A549 (cell line): ENCODE results near the gene MRPL36. TPM values are rescaled to one million over a fixed set of nuclear protein-coding genes. Genes with fewer than 3 reads are reported as not detected.

Source experiments
- ATAC-seq, 2 experiments: fragments of 200-7000 bp in 1 of 2; fragments of >200 bp in 1 of 2; cut with Nextera tagmentation in 1 of 2; cut with Tn5 transposase in 1 of 2; 3 replicates each; pipeline versions ENCODE4 v1.8.0 to v1.9.1; 2018 to 2020; ENCODE audit warnings: mild to moderate bottlenecking in 1 of 2, moderate library complexity in 1 of 2
- CTCF ChIA-PET: fragments of 300-600 bp; sonication (Branson Sonifier 250); formaldehyde crosslinking; extraction: SDS; loops from one replicate; lab custom pipeline; 2021; ENCODE audit warnings: antibody characterized with exemption, inconsistent platforms; lab: Yijun Ruan, JAX
- POLR2A ChIA-PET: fragments of 350-600 bp; formaldehyde crosslinking; extraction: SDS; loops from one replicate; lab custom pipeline; 2021; ENCODE audit warnings: antibody characterized with exemption, inconsistent platforms; lab: Yijun Ruan, JAX
- DNase-seq, 2 experiments: peaks; one replicate each; pipeline versions ENCODE4 v3.0.0 to v3.0.0-alpha.2; 2011 to 2016; ENCODE audit warnings: low read depth in 1 of 2, low spot score in 1 of 2
- FAIRE-seq: peaks from 2 replicates; lab custom pipeline; 2011; peaks lifted over from hg19 to GRCh38; lab: Jason Lieb, UNC
- H3K27ac ChIP-seq, 2 experiments: fragments of >200 bp; sonication (Bioruptor Twin); formaldehyde crosslinking; 3 replicates each; pipeline ENCODE4 v1.5.1; 2016 to 2017
- H3K4me1 ChIP-seq: fragments of >200 bp; sonication (Bioruptor Twin); formaldehyde crosslinking; 3 replicates; pipeline ENCODE4 v1.6.1; 2016
- H3K4me2 ChIP-seq: fragments of >200 bp; sonication (Bioruptor Twin); formaldehyde crosslinking; 3 replicates; pipeline ENCODE4 v1.6.1; 2016
- H3K4me3 ChIP-seq: fragments of >200 bp; sonication (Bioruptor Twin); formaldehyde crosslinking; 3 replicates; pipeline ENCODE4 v1.5.1; 2016
- H3K9me3 ChIP-seq: fragments of >200 bp; sonication (Bioruptor Twin); formaldehyde crosslinking; 3 replicates; pipeline ENCODE4 v1.6.1; 2016
- BCL3 ChIP-seq: fragments of >200 bp; sonication (Bioruptor Twin); formaldehyde crosslinking; IDR thresholded peaks from 3 replicates; pipeline ENCODE4 v1.6.1; 2016
- CBX8 ChIP-seq: fragments of 200-600 bp; sonication (generic); IDR thresholded peaks from 2 replicates; pipeline ENCODE4 v1.6.1; 2016
- CHD4 ChIP-seq: fragments of 200-600 bp; sonication (generic); IDR thresholded peaks from 2 replicates; pipeline ENCODE4 v1.6.1; 2016; ENCODE audit warnings: antibody characterized with exemption, mild to moderate bottlenecking, borderline replicate concordance
- E2F6 ChIP-seq: IDR thresholded peaks from 2 replicates; pipeline ENCODE4 v1.6.1; 2012; ENCODE audit warnings: low read depth, borderline replicate concordance
- ELK1 ChIP-seq: fragments of 150-350 bp; IDR thresholded peaks from 2 replicates; pipeline ENCODE4 v1.6.1; 2014; ENCODE audit warnings: low read depth, mild to moderate bottlenecking, low read length
- ESRRA ChIP-seq: fragments of 150-350 bp; IDR thresholded peaks from 2 replicates; pipeline ENCODE4 v1.6.1; 2014; ENCODE audit warnings: mild to moderate bottlenecking, low read length, borderline replicate concordance
- FOSB ChIP-seq: fragments of 250-450 bp; sonication (Bioruptor Pico); IDR thresholded peaks from 2 replicates; pipeline ENCODE4 v1.5.0; 2020; ENCODE audit warnings: mild to moderate bottlenecking, moderate library complexity
- FOXS1 ChIP-seq: fragments of 250-450 bp; sonication (Bioruptor Pico); IDR thresholded peaks from 2 replicates; pipeline ENCODE4 v1.5.0; 2020; ENCODE audit warnings: mild to moderate bottlenecking, moderate library complexity
- GATA3 ChIP-seq: IDR thresholded peaks from 2 replicates; pipeline ENCODE4 v1.6.1; 2012; ENCODE audit warnings: borderline replicate concordance
- HES2 ChIP-seq: fragments of >200 bp; sonication (Bioruptor Twin); formaldehyde crosslinking; IDR thresholded peaks from 2 replicates; pipeline ENCODE4 v1.6.1; 2016
- HOXA7 ChIP-seq: fragments of 250-450 bp; sonication (Bioruptor Pico); IDR thresholded peaks from 2 replicates; pipeline ENCODE4 v1.5.0; 2020; ENCODE audit warnings: mild to moderate bottlenecking, moderate library complexity
- MAZ ChIP-seq: fragments of 150-350 bp; IDR thresholded peaks from 2 replicates; pipeline ENCODE4 v1.6.1; 2014; ENCODE audit warnings: antibody characterized with exemption, low read depth, low read length, borderline replicate concordance
- MYC ChIP-seq: IDR thresholded peaks from 2 replicates; pipeline ENCODE4 v1.6.1; 2012; ENCODE audit warnings: mild to moderate bottlenecking, inconsistent platforms, low read length, improper control_type of control experiment, borderline replicate concordance
- NPAS2 ChIP-seq: fragments of 250-450 bp; sonication (Bioruptor Pico); IDR thresholded peaks from 2 replicates; pipeline ENCODE4 v1.8.0; 2022; ENCODE audit warnings: mild to moderate bottlenecking, moderate library complexity, borderline replicate concordance
- NR3C1 ChIP-seq: fragments of >200 bp; sonication (Bioruptor Twin); formaldehyde crosslinking; IDR thresholded peaks from 3 replicates; pipeline ENCODE4 v1.6.1; 2017
- PHF8 ChIP-seq: fragments of 200-600 bp; sonication (generic); IDR thresholded peaks from 2 replicates; pipeline ENCODE4 v1.6.1; 2016; ENCODE audit warnings: low read depth, mild to moderate bottlenecking, antibody characterized with exemption, moderate library complexity, borderline replicate concordance
- POLR2A ChIP-seq: IDR thresholded peaks from 2 replicates; pipeline ENCODE4 v1.6.1; 2012; ENCODE audit warnings: mild to moderate bottlenecking, low read length
- POLR2AphosphoS2 ChIP-seq: conservative IDR thresholded peaks from 2 replicates; pipeline ENCODE4 v1.6.1; 2012; ENCODE audit warnings: low read length, improper control_type of control experiment, inconsistent platforms
- RARB ChIP-seq: fragments of 250-450 bp; sonication (Bioruptor Pico); IDR thresholded peaks from 2 replicates; pipeline ENCODE4 v1.8.0; 2021; ENCODE audit warnings: mild to moderate bottlenecking, moderate library complexity
- RNF2 ChIP-seq: fragments of 200-600 bp; sonication (generic); IDR thresholded peaks from 2 replicates; pipeline ENCODE4 v1.6.1; 2016; ENCODE audit warnings: low read depth, mild to moderate bottlenecking, antibody characterized with exemption, moderate library complexity, borderline replicate concordance
- SMC3 ChIP-seq: fragments of >200 bp; sonication (Bioruptor Twin); formaldehyde crosslinking; IDR thresholded peaks from 3 replicates; pipeline ENCODE4 v1.6.1; 2018; ENCODE audit warnings: inconsistent platforms
- ZC3H11A ChIP-seq: fragments of 450-650 bp; IDR thresholded peaks from 2 replicates; pipeline ENCODE4 v1.6.1; 2014; ENCODE audit warnings: antibody characterized with exemption, mild to moderate bottlenecking
- ZFP36 ChIP-seq: fragments of 450-650 bp; IDR thresholded peaks from 2 replicates; pipeline ENCODE4 v1.6.1; 2014; ENCODE audit warnings: borderline replicate concordance; ENCODE audit not compliant: partially characterized antibody
- WGBS: methylation state at CpG from one replicate; pipeline ENCODE4 v1.1.6; 2017; ENCODE audit errors: missing lambda C conversion rate; 5-methylcytosine and 5-hydroxymethylcytosine counted together
- polyA plus RNA-seq, 4 experiments: library from polyadenylated mRNA; depleted of rRNA in 3 of 4; stranded (reverse); fragments of >200 nt; fragmentation: RNase III in 1 of 4; extraction: RNeasy Plus Mini Kit Qiagen cat#74134 plus additional on column Dnase treatment in 1 of 4; gene quantifications; 2 replicates in 3 of 4; 3 replicates in 1 of 4; pipeline ENCODE4 v1.2.3, GENCODE V29; 2011 to 2017
- TF ChIP-seq, protein P1 (sequence below): fragments of 250-450 bp; sonication (Bioruptor Pico); IDR thresholded peaks from 2 replicates; pipeline ENCODE4 v1.5.0; 2021; ENCODE audit warnings: mild to moderate bottlenecking, moderate library complexity, borderline replicate concordance
- TF ChIP-seq, protein P2 (sequence below): fragments of 250-450 bp; sonication (Bioruptor Pico); IDR thresholded peaks from 2 replicates; pipeline ENCODE4 v1.5.0; 2020; ENCODE audit warnings: low read depth, mild to moderate bottlenecking, moderate library complexity

MRPL36 gene
- polyA plus RNA-seq, 2 of the 4 experiments (the other 2 are of a cell fraction): 114 to 127 TPM

GRCh38 chr5:1824903-1825841 lies 25.5 kb upstream of the MRPL36 start:
- POLR2A ChIA-PET: no interaction called here
- ATAC-seq (no peak; a peak in 1 of 6 replicates), DNase-seq (no peak), FAIRE-seq (no peak)
- H3K4me3 ChIP-seq: no peak overlapping the region
- CTCF ChIA-PET: interaction anchor here (1.1 kb wide), 2 partner anchors 15 to 17 kb away, joined by 3 read pairs; no protein-coding TSS in a partner anchor
- no peak overlapping the region for H3K4me2 ChIP-seq
- TF ChIP-seq HOXA7 (CRISPR knock-in tag) (no peak), GATA3 (no peak), RARB (CRISPR knock-in tag) (no peak), NR3C1 (no peak), PHF8 (no peak), NPAS2 (CRISPR knock-in tag) (no peak), MAZ (no peak), ESRRA (no peak), HES2 (no peak), ZC3H11A (no peak), ZFP36 (no peak), POLR2A (no peak), SMC3 (no peak), ELK1 (no peak), RNF2 (no peak), FOSB (CRISPR knock-in tag) (no peak)
- TF ChIP-seq, protein P1, sequence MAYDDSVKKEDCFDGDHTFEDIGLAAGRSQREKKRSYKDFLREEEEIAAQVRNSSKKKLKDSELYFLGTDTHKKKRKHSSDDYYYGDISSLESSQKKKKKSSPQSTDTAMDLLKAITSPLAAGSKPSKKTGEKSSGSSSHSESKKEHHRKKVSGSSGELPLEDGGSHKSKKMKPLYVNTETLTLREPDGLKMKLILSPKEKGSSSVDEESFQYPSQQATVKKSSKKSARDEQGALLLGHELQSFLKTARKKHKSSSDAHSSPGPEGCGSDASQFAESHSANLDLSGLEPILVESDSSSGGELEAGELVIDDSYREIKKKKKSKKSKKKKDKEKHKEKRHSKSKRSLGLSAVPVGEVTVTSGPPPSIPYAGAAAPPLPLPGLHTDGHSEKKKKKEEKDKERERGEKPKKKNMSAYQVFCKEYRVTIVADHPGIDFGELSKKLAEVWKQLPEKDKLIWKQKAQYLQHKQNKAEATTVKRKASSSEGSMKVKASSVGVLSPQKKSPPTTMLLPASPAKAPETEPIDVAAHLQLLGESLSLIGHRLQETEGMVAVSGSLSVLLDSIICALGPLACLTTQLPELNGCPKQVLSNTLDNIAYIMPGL: no peak
- no peaks in the 10 kb centered on the region for H3K9me3 ChIP-seq
- H3K4me1 ChIP-seq: no peaks in the 10 kb centered on the region
- WGBS: 96% methylated on average over 24 of the region's 27 CpGs
- no peak overlapping the region for H3K27ac ChIP-seq

DNA sequence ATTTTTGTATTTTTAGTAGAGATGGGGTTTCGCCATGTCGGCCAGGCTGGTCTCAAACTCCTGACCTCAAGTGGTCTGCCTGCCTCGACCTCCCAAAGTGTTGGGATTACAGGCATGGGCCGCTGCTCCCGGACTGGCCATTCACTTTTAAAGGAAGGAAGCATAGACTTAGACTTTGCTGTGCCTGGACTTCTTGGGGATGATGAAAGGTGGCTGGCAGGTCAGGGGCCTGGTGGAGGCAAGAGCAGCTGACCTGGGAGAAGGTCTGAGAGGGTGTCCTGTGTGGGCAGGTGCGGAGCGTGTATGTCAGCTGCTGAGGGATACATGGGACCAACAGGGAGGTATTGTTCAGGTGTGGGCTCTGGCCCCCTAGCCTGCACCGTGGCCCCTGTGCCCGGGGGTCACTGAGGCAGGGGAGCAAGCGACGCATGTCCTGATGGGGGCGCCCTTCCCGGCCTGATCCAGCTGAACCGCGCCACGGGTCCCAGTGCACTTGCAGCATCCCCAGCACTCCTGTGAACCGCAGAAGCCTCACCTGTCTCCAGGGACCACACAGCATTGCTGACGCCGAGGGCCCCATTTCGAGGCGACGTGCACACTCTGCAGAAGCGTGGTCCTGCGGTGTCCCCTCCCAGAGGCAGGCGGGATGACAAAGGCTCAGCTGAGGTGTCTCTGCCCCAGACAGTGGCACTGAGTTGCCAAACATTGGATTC lies 24.6 kb upstream of the MRPL36 start:
- ATAC-seq (no peak), FAIRE-seq (no peak), DNase-seq (no peak)
- H3K9me3 ChIP-seq: no peaks in the 10 kb centered on the region
- no peak overlapping the region for H3K27ac ChIP-seq
- ChIA-PET CTCF (interaction anchor here (1.1 kb wide), 2 partner anchors 14 to 16 kb away, joined by 3 read pairs; no protein-coding TSS in a partner anchor), POLR2A (no interaction called here)
- no peaks in the 10 kb centered on the region for H3K4me1 ChIP-seq
- no peak for TF ChIP-seq BCL3
- no peak for TF ChIP-seq FOXS1 (CRISPR knock-in tag)
- TF ChIP-seq SMC3: no peak
- no peak for TF ChIP-seq CHD4
- TF ChIP-seq E2F6: no peak
- TF ChIP-seq CBX8: no peak
- TF ChIP-seq, protein P2, sequence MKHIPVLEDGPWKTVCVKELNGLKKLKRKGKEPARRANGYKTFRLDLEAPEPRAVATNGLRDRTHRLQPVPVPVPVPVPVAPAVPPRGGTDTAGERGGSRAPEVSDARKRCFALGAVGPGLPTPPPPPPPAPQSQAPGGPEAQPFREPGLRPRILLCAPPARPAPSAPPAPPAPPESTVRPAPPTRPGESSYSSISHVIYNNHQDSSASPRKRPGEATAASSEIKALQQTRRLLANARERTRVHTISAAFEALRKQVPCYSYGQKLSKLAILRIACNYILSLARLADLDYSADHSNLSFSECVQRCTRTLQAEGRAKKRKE (CRISPR knock-in tag): no peak
- no peak for TF ChIP-seq NR3C1
- no peak for TF ChIP-seq POLR2AphosphoS2
- no peak for TF ChIP-seq GATA3
- TF ChIP-seq, protein P1: no peak
- no peak for TF ChIP-seq FOSB (CRISPR knock-in tag)
- TF ChIP-seq MYC: no peak
- no peak for TF ChIP-seq ZFP36
- TF ChIP-seq PHF8: no peak
- no peak overlapping the region for H3K4me2 ChIP-seq
- H3K4me3 ChIP-seq: no peak overlapping the region
- 92% methylated on average over 22 of the region's 25 CpGs for WGBS
